GM19240 (cell line): Measurements from ENCODE around the gene RAET1L.
A peak's percentile ranks its signal among the peaks of the same experiment; 100 is the strongest.
"Not testable (repeated sequence)": the region's sequence is repeated elsewhere in the genome, so short reads cannot be mapped to it uniquely, and the experiment has no call there.

Source experiments
- DNase-seq: peaks from one replicate; pipeline ENCODE4 v3.0.0; 2011; ENCODE audit warnings: low spot score; ENCODE audit not compliant: insufficient read length

Gene RAET1L

GRCh38 chr6:150016324-150017185, 8.8 kb downstream of the RAET1L start:
- DNase-seq = no peak

GRCh38 chr6:150015281-150016001, 9.9 kb downstream of the RAET1L start:
- DNase-seq = not testable (repeated sequence)

- not testable (repeated sequence) for DNase-seq
Measured at GRCh38 chr6:150014623-150015280, 10.6 kb downstream of the RAET1L start.

DNA sequence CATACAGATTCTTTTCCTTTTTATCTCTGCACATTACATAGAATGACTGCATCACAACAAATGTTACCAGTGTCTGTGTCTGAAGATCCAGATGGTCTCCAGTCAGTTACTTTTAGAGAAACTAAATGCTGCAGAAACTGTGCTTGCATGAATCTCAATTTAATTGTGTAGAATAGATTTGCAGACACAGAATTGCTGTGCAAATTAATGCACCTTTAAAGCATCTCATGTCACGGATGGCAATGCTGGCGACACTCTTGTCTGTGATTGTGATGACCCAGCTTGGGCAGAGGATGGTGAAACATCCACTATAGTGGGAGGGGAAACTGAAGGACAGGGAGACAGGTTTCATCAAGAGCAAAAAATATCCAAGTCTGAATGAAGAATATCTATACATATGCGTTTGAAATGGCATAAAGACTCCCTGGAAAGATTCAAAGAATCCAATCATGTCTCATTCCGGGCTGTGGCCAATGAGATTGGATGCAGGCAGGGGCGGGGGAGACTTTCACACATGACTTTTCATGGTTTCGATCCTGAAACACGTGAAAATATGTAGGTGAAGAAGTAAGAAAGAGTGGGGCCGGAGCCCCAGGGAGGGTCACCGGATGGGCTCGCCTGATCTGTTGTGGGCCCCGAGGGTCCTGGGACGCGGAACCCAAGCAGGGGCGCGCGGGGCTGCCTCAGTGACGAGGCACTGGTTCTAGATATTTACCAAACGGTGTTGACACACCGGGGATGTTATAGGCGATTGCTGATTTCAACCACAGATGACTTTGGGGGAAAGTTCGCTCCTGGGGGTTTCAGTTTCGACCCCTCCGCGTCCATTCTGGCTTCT, 11.3 kb downstream of the RAET1L start:
- not testable (repeated sequence) for DNase-seq

DNA sequence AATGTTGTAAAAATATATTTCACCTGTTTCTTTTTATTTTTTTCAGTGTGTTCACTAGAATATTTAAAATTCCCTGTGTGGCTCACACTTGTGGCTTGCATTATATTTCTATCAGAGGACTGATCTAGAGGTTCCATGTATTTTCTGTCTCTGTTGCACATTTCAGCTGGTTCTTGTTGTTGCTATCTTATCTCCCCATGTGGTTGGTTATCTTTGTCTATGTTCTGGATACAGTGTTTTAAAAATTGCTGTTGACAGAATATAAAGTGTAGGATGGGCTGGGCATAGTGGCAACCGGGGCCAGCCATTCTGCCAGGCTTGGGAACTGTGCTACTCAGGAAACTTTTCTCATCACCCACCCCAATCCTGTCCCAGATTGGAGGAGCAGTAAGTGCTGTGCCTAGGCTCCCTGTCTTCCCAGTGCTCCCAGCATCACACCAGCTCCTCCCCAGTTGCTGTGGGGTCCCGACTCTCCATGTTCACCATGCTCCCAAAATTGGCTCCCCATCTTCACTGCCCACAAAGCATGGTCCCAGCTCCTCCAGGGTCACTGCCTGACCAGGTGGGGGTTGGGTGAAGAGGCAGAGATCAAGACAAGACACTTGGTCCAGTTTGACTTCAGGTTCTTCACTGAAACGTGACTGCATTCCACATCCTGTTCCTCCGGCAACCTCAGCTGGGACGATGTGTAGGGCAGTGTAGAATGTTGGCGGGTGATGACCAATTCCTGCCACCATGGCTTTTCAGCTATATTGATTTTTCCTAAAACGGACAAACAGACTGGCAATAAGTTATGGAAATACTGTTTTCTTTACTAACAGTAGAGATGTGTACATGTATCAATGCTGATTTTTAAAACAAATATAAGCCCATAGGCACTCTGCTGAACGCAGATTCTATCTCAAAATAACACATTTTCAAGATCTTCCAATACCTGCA, 12.2 kb downstream of the RAET1L start:
- not testable (repeated sequence) for DNase-seq

DNA sequence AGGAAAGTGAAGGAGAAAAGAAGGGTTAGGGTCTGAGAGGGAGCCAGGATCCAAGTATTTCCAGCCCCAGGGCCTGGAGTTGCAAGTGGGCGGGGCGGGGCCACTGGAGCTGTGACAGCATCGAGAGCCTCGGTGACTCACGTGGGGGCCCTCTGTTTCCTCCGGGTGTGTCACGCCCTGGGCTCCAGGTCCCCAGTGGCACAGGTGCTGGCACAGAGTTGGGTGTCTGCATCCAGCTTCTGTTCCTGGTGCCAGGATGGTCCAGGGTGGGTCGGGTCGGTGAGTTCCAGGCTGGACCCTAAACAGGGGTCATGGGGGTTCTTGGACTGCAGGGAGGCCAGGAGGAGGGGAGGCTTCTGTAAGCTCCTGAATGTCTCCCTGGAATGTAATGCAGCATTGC, 16.7 kb downstream of the RAET1L start:
- DNase-seq = no peak

DNA sequence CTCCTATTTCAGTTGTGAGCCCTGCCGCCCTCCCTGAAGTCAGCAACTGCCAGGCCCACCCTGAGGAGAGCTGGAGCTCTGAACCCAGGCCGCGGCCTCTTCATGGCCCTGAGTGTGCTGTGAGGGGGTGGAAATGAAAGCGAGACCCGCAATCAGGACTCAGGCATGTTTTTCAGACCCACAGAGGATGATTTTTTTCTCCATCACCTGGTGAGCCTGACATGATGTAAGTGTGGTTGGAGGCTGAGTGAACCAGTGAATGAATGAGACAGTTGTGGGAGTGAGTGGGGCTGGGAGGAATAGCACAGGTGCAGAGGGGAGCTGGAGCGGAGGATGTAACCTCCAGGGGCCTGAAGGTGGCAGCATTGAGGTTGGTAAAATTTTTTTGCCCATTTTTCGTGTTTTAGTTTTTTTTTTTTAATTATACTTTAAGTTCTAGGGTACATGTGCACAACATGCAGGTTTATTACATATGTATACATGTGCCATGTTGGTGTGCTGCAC, 18.3 kb downstream of the RAET1L start:
- no peak for DNase-seq

- DNase-seq = no peak
Measured at GRCh38 chr6:150005761-150006651, 19.3 kb downstream of the RAET1L start.

DNA sequence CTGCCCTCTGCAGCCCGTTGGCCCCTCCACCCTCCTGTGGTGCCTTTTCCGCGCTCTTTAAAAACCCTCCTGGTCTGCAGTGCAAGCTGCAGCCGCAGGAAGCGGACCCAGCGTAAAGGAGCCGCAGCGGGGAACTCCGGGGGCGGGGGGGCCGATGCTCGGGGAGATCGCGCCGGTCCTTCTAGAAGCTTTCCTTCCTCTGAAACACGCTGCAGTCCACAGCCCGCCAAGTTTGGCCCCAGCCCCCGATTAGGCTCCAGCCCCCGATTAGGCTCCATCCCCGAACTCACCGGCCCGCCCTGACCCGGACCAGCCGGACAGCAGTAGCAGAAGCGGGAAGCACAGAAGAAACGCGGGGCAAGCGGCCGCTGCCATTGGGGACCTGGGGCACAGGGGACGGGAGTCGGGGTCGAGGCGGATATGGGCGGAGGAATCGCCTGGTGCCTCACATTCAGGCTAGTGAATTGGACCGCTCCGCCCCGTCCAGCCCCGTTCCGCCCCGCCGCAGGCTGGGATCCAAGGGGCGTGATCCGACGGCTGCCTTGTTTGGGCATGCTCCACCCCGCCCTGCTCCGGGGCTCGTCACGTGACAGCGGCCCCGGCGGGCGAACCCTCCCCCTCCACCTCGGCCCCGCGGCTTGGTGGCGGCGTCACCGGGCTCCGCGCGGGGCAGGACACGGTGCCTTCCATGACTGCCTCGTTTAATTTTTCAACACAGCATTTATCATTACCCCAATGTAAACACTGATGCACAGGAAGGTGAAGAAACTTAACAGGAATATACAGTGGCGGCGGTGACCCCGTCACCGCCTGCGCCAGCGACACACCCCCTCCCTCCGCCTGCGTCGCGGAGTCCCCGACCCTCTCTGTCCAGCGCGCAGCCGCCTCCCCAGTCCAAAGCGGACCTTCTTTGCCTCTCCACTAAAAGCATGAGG, 20.3 kb downstream of the RAET1L start:
- peak; percentile 68 for DNase-seq

- DNase-seq = no peak
Measured at GRCh38 chr6:150004101-150004782, 21.1 kb downstream of the RAET1L start.

- DNase-seq = not testable (repeated sequence)
Measured at GRCh38 chr6:150003599-150003998, 21.7 kb downstream of the RAET1L start.

- no peak for DNase-seq
Measured at GRCh38 chr6:150002710-150003109, 22.6 kb downstream of the RAET1L start.

GRCh38 chr6:150001295-150002008, 23.9 kb downstream of the RAET1L start:
- DNase-seq = no peak

DNA sequence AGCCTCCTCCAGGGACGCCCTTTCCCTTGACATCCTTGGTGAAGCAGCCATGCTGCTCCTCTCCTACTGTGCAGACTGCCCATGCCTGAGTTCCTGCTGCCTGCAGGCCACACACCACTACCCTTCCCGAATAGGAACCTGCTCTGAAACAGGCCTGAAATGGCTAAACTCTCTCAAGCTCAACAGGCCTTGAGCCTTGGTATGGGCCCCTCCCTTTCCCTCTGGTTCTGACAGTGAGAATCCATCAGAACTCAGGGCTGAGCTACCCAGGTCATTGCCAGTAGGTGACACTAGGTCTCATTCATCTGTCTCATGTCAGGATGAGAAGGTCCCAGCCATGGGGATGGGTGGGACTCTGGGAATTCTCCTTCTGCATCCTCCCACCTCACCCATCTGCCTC, 25.7 kb downstream of the RAET1L start:
- no peak for DNase-seq

GRCh38 chr6:149995971-149996370, 29.4 kb downstream of the RAET1L start:
- DNase-seq = no peak

GRCh38 chr6:149995235-149995750, 30.0 kb downstream of the RAET1L start:
- no peak for DNase-seq
